IPS DF 4.7 (cell line): ENCODE results near the gene C21orf58.
"Not testable (repeated sequence)": the region's sequence is repeated elsewhere in the genome, so short reads cannot be mapped to it uniquely, and the experiment has no call there.

Experiments
- DNase-seq: peaks from one replicate; pipeline ENCODE4 v3.0.0-alpha.2; 2013; ENCODE audit warnings: low spot score; ENCODE audit errors: extremely low read depth

The C21orf58 gene

GRCh38 chr21:46325073-46325912 lies 1.6 kb upstream of the C21orf58 start:
- DNase-seq: no peak

- DNase-seq: no peak
These were observed 861 bp upstream of the C21orf58 start for GRCh38 chr21:46324390-46325072.

GRCh38 chr21:46323227-46323709 lies 402 bp downstream of the C21orf58 start:
- no peak for DNase-seq

GRCh38 chr21:46322351-46323226 lies 1.1 kb downstream of the C21orf58 start:
- DNase-seq: no peak

GRCh38 chr21:46320331-46320801 lies 3.3 kb downstream of the C21orf58 start:
- no peak for DNase-seq

- no peak for DNase-seq
These were observed 4.5 kb downstream of the C21orf58 start for GRCh38 chr21:46319186-46319585.

- DNase-seq: no peak
These were observed 5.2 kb downstream of the C21orf58 start for GRCh38 chr21:46318464-46318845.

GRCh38 chr21:46317710-46318463 lies 5.8 kb downstream of the C21orf58 start:
- no peak for DNase-seq

GRCh38 chr21:46316708-46317324 lies 6.9 kb downstream of the C21orf58 start:
- no peak for DNase-seq

- no peak for DNase-seq
These were observed 9.1 kb downstream of the C21orf58 start for GRCh38 chr21:46314441-46315020.

- no peak for DNase-seq
These were observed 10.7 kb downstream of the C21orf58 start for GRCh38 chr21:46312949-46313348.

- no peak for DNase-seq
These were observed 12.1 kb downstream of the C21orf58 start for GRCh38 chr21:46311568-46311967.

GRCh38 chr21:46310260-46310659 lies 13.4 kb downstream of the C21orf58 start:
- not testable (repeated sequence) for DNase-seq

GRCh38 chr21:46308431-46308830 lies 15.2 kb downstream of the C21orf58 start:
- no peak for DNase-seq

- no peak for DNase-seq
These were observed 16.0 kb downstream of the C21orf58 start for GRCh38 chr21:46307625-46308024.

GRCh38 chr21:46304955-46305354 lies 18.7 kb downstream of the C21orf58 start:
- no peak for DNase-seq

GRCh38 chr21:46304437-46304836 lies 19.2 kb downstream of the C21orf58 start:
- DNase-seq: no peak

- DNase-seq: no peak
These were observed 21.9 kb downstream of the C21orf58 start for GRCh38 chr21:46301759-46302158.

- no peak for DNase-seq
These were observed 24.5 kb downstream of the C21orf58 start for GRCh38 chr21:46299167-46299566.
